Transverse colon (tissue), 4 donors: Measurements from ENCODE around the gene PLXNC1. TPM values are rescaled to one million over a fixed set of nuclear protein-coding genes. Genes with fewer than 3 reads are reported as not detected.

Experiments
- DNase-seq: peaks from one replicate; pipeline ENCODE4 v3.0.0-alpha.2; 2019
- H3K27ac ChIP-seq, 4 donors: fragments of 200-600 bp; sonication (generic); 2 replicates each; pipeline ENCODE4 v1.5.1; 2016 to 2018; ENCODE audit warnings: inconsistent platforms in 4 of 4
- H3K27me3 ChIP-seq: fragments of 200-600 bp; sonication (generic); 2 replicates; pipeline ENCODE4 v1.5.1; 2017; ENCODE audit warnings: inconsistent platforms
- H3K36me3 ChIP-seq, 4 donors: fragments of 200-600 bp; sonication (generic); 2 replicates each; pipeline ENCODE4 v1.5.1; 2017 to 2019; ENCODE audit warnings: inconsistent platforms in 4 of 4
- H3K4me1 ChIP-seq, 4 donors: fragments of 200-600 bp; sonication (generic); 2 replicates each; pipeline ENCODE4 v1.5.1; 2017 to 2020; ENCODE audit warnings: inconsistent platforms in 4 of 4
- H3K4me3 ChIP-seq, 4 donors: fragments of 200-600 bp; sonication (generic); 1 replicate in 1 of 4; 2 replicates in 3 of 4; pipeline versions ENCODE4 v1.5.1 to v1.6.1; 2017 to 2019; ENCODE audit warnings: inconsistent platforms in 4 of 4
- H3K9me3 ChIP-seq, 2 donors: fragments of 200-600 bp; sonication (generic); 2 replicates each; pipeline ENCODE4 v1.5.1; 2017 to 2019; ENCODE audit warnings: inconsistent platforms in 2 of 2
- EP300 ChIP-seq: sonication (generic); formaldehyde crosslinking; IDR thresholded peaks from one replicate; pipeline ENCODE4 v1.6.1; 2017; ENCODE audit warnings: antibody characterized with exemption, low read depth
- POLR2A ChIP-seq: fragments of 450-650 bp; IDR thresholded peaks from one replicate; pipeline ENCODE4 v1.6.1; 2016; ENCODE audit warnings: antibody characterized with exemption, mild to moderate bottlenecking, moderate library complexity
- POLR2AphosphoS5 ChIP-seq, 3 donors: sonication (generic); formaldehyde crosslinking; IDR thresholded peaks; one replicate each; pipeline ENCODE4 v1.6.1; 2016; ENCODE audit warnings: antibody characterized with exemption in 3 of 3
- WGBS, 2 donors: methylation state at CpG; one replicate each; pipeline ENCODE4 v1.1.5; 2018; ENCODE audit warnings: low coverage in 1 of 2; 5-methylcytosine and 5-hydroxymethylcytosine counted together
- in situ Hi-C, 4 donors: fragments of 200-750 bp; cut with MboI; loops; one replicate each; pipeline versions ENCODE4 v1.15.0 to v1.15.1; 2017; ENCODE audit warnings: low sequenced_read_pairs in 3 of 4, low pct_ligation_motif_present in 1 of 4, low pct_unique_long_range_greater_than_20kb in 1 of 4
- intact Hi-C: fragments of 100-400 bp; cut with DNase I; formaldehyde crosslinking; loops from one replicate; pipeline ENCODE4 v1.15.1; 2023; ENCODE audit warnings: low total_unique reads
- total RNA-seq, 4 donors: library from RNA; depleted of rRNA; stranded (reverse); fragments of >200 nt; gene quantifications; one replicate each; pipeline ENCODE4 v1.1.0, GENCODE V29; 2016
- TF ChIP-seq, protein P1 (sequence below), 5 experiments: fragments of 200-600 bp in 3 of 5; fragments of 450-650 bp in 2 of 5; sonication (generic) in 3 of 5; IDR thresholded peaks; 1 replicate in 2 of 5; 2 replicates in 3 of 5; pipeline ENCODE4 v1.5.1; 2016 to 2017; ENCODE audit warnings: antibody characterized with exemption in 5 of 5, inconsistent platforms in 3 of 5, mild to moderate bottlenecking in 2 of 5, moderate library complexity in 1 of 5

PLXNC1 gene
- total RNA-seq, 4 donors from 2014 or later = 3.3 to 12.7 (median 6.8) TPM

DNA sequence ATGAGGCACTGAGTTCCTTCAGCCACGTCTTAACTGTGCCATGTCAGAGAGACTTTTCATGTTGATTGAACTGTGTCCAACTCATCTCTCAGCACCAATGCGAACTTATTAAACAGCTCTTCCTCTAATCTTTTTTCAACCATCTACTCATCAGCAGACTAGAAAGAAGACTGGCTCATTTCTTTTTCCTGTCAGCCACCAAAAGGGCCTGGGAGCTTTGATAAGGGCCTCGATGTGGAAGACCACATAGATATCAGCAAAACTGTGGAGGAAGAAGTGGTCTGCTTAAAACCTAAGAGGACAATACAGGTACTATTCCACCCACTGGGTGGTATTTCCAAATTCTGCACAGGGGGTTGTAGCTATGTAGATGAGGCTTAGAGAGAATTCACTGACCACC, 3.6 kb upstream of the PLXNC1 start:
- in situ Hi-C loops = loop anchor here in 2 of 4 donors (25.0 kb wide), 1 partner anchor 293 kb away; no protein-coding TSS in a partner anchor
- no peaks in the 10 kb centered on the region for H3K9me3 ChIP-seq
- no peak for TF ChIP-seq EP300
- TF ChIP-seq POLR2AphosphoS5 (IDR thresholded peaks at IDR 0.05) = no peak
- TF ChIP-seq POLR2A = no peak
- TF ChIP-seq, protein P1, sequence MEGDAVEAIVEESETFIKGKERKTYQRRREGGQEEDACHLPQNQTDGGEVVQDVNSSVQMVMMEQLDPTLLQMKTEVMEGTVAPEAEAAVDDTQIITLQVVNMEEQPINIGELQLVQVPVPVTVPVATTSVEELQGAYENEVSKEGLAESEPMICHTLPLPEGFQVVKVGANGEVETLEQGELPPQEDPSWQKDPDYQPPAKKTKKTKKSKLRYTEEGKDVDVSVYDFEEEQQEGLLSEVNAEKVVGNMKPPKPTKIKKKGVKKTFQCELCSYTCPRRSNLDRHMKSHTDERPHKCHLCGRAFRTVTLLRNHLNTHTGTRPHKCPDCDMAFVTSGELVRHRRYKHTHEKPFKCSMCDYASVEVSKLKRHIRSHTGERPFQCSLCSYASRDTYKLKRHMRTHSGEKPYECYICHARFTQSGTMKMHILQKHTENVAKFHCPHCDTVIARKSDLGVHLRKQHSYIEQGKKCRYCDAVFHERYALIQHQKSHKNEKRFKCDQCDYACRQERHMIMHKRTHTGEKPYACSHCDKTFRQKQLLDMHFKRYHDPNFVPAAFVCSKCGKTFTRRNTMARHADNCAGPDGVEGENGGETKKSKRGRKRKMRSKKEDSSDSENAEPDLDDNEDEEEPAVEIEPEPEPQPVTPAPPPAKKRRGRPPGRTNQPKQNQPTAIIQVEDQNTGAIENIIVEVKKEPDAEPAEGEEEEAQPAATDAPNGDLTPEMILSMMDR (IDR thresholded peaks at IDR 0.05) = no peak
- H3K4me3 ChIP-seq = no peak overlapping the region
- no peak for DNase-seq
- H3K27me3 ChIP-seq = peaks cover 41% of the 10 kb centered on the region
- intact Hi-C loops = loop anchor here (10.0 kb wide), 1 partner anchor 290 kb away; no protein-coding TSS in a partner anchor
- H3K27ac ChIP-seq = no peak overlapping the region
- H3K36me3 ChIP-seq = no peaks in the 10 kb centered on the region
- WGBS, 2 donors = 68% methylated on average over 3 of the region's 3 CpGs; no CpG with 5 or more reads in 1 of the 2 donors
- peaks cover 0 to 18% (median 15%) of the 10 kb centered on the region in 4 donors for H3K4me1 ChIP-seq

DNA sequence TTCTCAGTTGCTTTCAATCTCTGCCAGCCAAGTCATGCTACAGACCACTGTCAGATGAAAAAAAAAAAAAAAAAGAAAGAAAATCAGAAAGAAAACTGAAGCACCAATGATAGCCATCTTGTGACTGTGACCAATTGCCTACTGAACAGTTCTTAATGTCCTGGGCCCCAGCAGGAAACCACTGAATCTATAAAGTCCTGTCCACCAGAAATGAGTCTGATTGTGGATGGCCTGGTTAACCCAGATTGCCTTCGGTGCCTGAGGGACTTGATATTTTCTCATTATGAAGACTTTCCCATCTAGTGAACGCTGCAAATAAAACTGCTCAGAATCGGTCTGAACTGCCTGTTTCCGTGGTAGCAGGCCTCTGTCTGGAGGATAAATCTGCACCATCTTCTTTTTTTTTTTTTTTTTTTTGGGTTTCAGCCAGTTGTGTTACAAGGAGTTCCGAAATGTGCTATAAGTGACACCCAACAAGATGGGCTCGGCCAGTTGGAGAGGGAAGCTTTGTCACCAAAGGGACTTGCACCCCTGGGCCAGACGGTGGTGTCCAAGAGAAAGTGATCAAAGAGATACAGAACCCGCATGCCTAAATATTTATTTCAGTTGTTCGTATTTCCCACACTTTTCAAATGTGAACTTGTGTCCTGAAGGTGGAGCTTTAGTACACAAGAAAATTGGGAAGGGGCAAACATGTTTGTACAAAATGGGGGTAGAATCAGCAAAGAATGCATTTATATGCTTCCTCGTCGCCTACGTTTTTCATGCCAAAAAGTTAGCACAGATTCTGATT, 3.0 kb upstream of the PLXNC1 start:
- Histone ChIP-seq H3K36me3 (no peaks in the 10 kb centered on the region), H3K27me3 (peaks cover 47% of the 10 kb centered on the region), H3K27ac (no peak overlapping the region), H3K4me3 (no peak overlapping the region), H3K9me3 (no peaks in the 10 kb centered on the region), H3K4me1 (peaks cover 0 to 24% (median 21%) of the 10 kb centered on the region in 4 donors)
- intact Hi-C loops = loop anchor here (10.0 kb wide), 1 partner anchor 289 kb away; no protein-coding TSS in a partner anchor
- 33 to 61% methylated on average over 8 to 12 of the region's 12 CpGs for WGBS, 2 donors
- no peak for DNase-seq
- in situ Hi-C loops = loop anchor here in 2 of 4 donors (25.0 kb wide), 1 partner anchor 292 kb away; no protein-coding TSS in a partner anchor
- TF ChIP-seq, protein P1 (IDR thresholded peaks at IDR 0.05) = peak in 2 of 5 experiments; percentile 12 to 18
- no peak for TF ChIP-seq POLR2A

DNA sequence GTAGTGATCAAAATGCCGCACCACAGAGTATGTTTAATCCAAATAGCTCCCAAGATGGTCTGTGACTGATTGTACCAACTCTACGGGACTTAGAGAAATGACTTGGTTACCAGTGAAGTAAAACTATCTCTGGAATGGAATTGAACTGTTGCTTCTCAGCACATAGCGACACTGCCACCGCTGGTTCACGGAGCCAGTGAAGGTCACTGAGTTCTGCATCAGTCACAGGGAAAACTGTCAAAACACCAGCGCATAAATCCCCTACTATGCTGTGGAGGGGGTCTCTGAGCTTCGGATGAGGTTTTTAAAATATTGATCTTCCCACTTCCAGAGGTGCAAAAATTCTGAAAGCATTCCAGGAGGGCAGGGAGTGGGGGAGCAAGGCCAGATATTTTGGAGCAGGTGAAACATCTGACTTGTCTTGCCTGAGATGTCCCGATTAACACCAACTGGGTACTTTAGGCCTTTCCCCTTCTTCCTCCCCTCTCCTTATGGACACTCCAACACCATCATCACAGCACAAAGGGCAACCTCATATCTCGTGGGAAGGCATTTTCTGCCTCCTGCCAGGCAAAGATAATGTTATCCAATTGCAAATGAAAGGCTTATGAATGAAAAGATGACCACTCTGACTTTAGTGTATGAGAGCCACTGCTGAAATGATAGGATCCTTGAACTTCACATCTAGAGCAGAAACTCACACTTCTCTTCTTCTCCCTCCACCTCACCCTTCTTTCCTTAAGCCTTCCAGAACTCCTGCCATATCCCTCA, 2.0 kb upstream of the PLXNC1 start:
- intact Hi-C loops = loop anchor here (10.0 kb wide), 1 partner anchor 288 kb away; no protein-coding TSS in a partner anchor
- no peak for DNase-seq
- TF ChIP-seq POLR2AphosphoS5 (IDR thresholded peaks at IDR 0.05) (no peak), POLR2A (no peak), EP300 (no peak)
- TF ChIP-seq, protein P1 (IDR thresholded peaks at IDR 0.05) = no peak
- Histone ChIP-seq H3K4me3 (no peak overlapping the region), H3K27ac (no peak overlapping the region), H3K27me3 (peaks cover 55% of the 10 kb centered on the region), H3K9me3 (no peaks in the 10 kb centered on the region), H3K36me3 (no peaks in the 10 kb centered on the region), H3K4me1 (peaks cover 0 to 34% (median 30%) of the 10 kb centered on the region in 4 donors)
- 78 to 85% methylated on average over 8 to 9 of the region's 9 CpGs for WGBS, 2 donors
- in situ Hi-C loops = loop anchor here in 2 of 4 donors (25.0 kb wide), 1 partner anchor 291 kb away; no protein-coding TSS in a partner anchor
